ENCODE results near the gene SIAH2.

The SIAH2 gene

GRCh38 chr3:150747886-150748683 lies 14.9 kb downstream of the SIAH2 start:
- DNase-seq = no peak

GRCh38 chr3:150746791-150747590 lies 16.0 kb downstream of the SIAH2 start:
- DNase-seq = no peak

GRCh38 chr3:150745832-150746231 lies 17.1 kb downstream of the SIAH2 start:
- DNase-seq = no peak

GRCh38 chr3:150744919-150745211 lies 18.1 kb downstream of the SIAH2 start:
- DNase-seq = no peak

GRCh38 chr3:150744041-150744918 lies 18.7 kb downstream of the SIAH2 start:
- no peak for DNase-seq

- no peak for DNase-seq
Observed at GRCh38 chr3:150743508-150743907, 19.5 kb downstream of the SIAH2 start.

GRCh38 chr3:150742679-150743078 lies 20.3 kb downstream of the SIAH2 start:
- DNase-seq = no peak

GRCh38 chr3:150742141-150742523 lies 20.8 kb downstream of the SIAH2 start:
- DNase-seq = no peak

GRCh38 chr3:150741497-150742140 lies 21.4 kb downstream of the SIAH2 start:
- no peak for DNase-seq

- DNase-seq = peak; percentile 35 to 60
Observed at GRCh38 chr3:150740733-150741496, 22.1 kb downstream of the SIAH2 start.

GRCh38 chr3:150739877-150740645 lies 22.9 kb downstream of the SIAH2 start:
- peak in 1 of 2 donors; percentile 33 for DNase-seq

- DNase-seq = no peak
Observed at GRCh38 chr3:150739200-150739863, 23.6 kb downstream of the SIAH2 start.

- no peak for DNase-seq
Observed at GRCh38 chr3:150738688-150739087, 24.3 kb downstream of the SIAH2 start.

- DNase-seq = peak; percentile 53 to 66
Observed at GRCh38 chr3:150737874-150738679, 24.9 kb downstream of the SIAH2 start.

- DNase-seq = no peak
Observed at GRCh38 chr3:150736903-150737832, 25.8 kb downstream of the SIAH2 start.

GRCh38 chr3:150736316-150736719 lies 26.7 kb downstream of the SIAH2 start:
- no peak for DNase-seq

GRCh38 chr3:150734795-150735119 lies 28.2 kb downstream of the SIAH2 start:
- DNase-seq = no peak

GRCh38 chr3:150733936-150734794 lies 28.8 kb downstream of the SIAH2 start:
- DNase-seq = no peak

Data from stimulated activated CD4-positive, alpha-beta T cell treated with anti-CD3 and anti-CD28 coated beads, Interleukin-2, amount 100 ng/mL, for 24 hours (primary cell).